Keratinocyte (primary cell): ENCODE data around the gene HOXC11. TPM values are rescaled to one million over a fixed set of nuclear protein-coding genes. Genes with fewer than 3 reads are reported as not detected.

Source experiments
- DNase-seq: peaks from one replicate; pipeline ENCODE4 v3.0.0-alpha.2; 2011; ENCODE audit warnings: low read depth, missing footprints, low spot score
- FAIRE-seq: peaks from 2 replicates; lab custom pipeline; 2011; peaks lifted over from hg19 to GRCh38; lab: Jason Lieb, UNC
- H2AFZ ChIP-seq: 2 replicates; pipeline ENCODE4 v1.6.0; 2012; ENCODE audit warnings: low read length, control low read depth, inconsistent platforms; ENCODE audit not compliant: control insufficient read depth
- H3K27ac ChIP-seq: 2 replicates; pipeline ENCODE4 v1.5.1; 2011; ENCODE audit warnings: low read length; ENCODE audit not compliant: control insufficient read depth, insufficient read depth
- H3K27me3 ChIP-seq: 3 replicates; pipeline ENCODE4 v1.6.0; 2011; ENCODE audit warnings: low read length; ENCODE audit not compliant: control insufficient read depth, insufficient read depth; ENCODE audit errors: extremely low read depth
- H3K36me3 ChIP-seq, 2 experiments: 2 replicates in 1 of 2; 3 replicates in 1 of 2; pipeline ENCODE4 v1.5.1; 2011; ENCODE audit warnings: low read length in 2 of 2, mild to moderate bottlenecking in 1 of 2; ENCODE audit not compliant: control insufficient read depth in 2 of 2, insufficient read depth in 2 of 2; ENCODE audit errors: extremely low read depth in 1 of 2
- H3K4me1 ChIP-seq: 3 replicates; pipeline ENCODE4 v1.5.1; 2011; ENCODE audit warnings: low read length; ENCODE audit not compliant: control insufficient read depth, insufficient read depth; ENCODE audit errors: extremely low read depth
- H3K4me2 ChIP-seq: 3 replicates; pipeline ENCODE4 v1.6.0; 2011; ENCODE audit warnings: low read depth, low read length; ENCODE audit not compliant: control insufficient read depth, insufficient read depth; ENCODE audit errors: extremely low read depth
- H3K4me3 ChIP-seq, 3 experiments: fragments of 200-600 bp in 1 of 3; sonication (generic) in 1 of 3; 2 replicates in 2 of 3; 3 replicates in 1 of 3; pipeline ENCODE4 v1.5.1; 2011 to 2016; ENCODE audit warnings: low read length in 3 of 3, mild to moderate bottlenecking in 3 of 3, control low read depth in 2 of 3, inconsistent platforms in 1 of 3, low read depth in 1 of 3, mixed read lengths in 1 of 3, mixed run types in 1 of 3, moderate library complexity in 1 of 3; ENCODE audit not compliant: control insufficient read depth in 2 of 3, insufficient read depth in 2 of 3; ENCODE audit errors: extremely low read depth in 1 of 3
- H3K79me2 ChIP-seq: 2 replicates; pipeline ENCODE4 v1.6.0; 2012; ENCODE audit warnings: low read length; ENCODE audit not compliant: control insufficient read depth, insufficient read depth
- H3K9ac ChIP-seq: 3 replicates; pipeline ENCODE4 v1.6.0; 2011; ENCODE audit warnings: low read length; ENCODE audit not compliant: control insufficient read depth, insufficient read depth; ENCODE audit errors: extremely low read depth
- H3K9me1 ChIP-seq: 3 replicates; pipeline ENCODE4 v1.6.0; 2011; ENCODE audit warnings: low read length; ENCODE audit not compliant: control insufficient read depth, insufficient read depth; ENCODE audit errors: extremely low read depth
- H3K9me3 ChIP-seq: 2 replicates; pipeline ENCODE4 v1.5.1; 2012; ENCODE audit warnings: low read depth, low read length; ENCODE audit not compliant: control insufficient read depth
- H4K20me1 ChIP-seq: 3 replicates; pipeline ENCODE4 v1.6.0; 2011; ENCODE audit warnings: low read length; ENCODE audit not compliant: control insufficient read depth, insufficient read depth; ENCODE audit errors: extremely low read depth
- CTCF ChIP-seq, 3 experiments: IDR thresholded peaks in 1 of 3; conservative IDR thresholded peaks in 1 of 3; optimal IDR thresholded peaks in 1 of 3; 2 replicates in 2 of 3; 3 replicates in 1 of 3; pipeline versions ENCODE3 to v1.5.1; 2011; ENCODE audit warnings: low read length in 3 of 3, mild to moderate bottlenecking in 3 of 3, moderate library complexity in 2 of 3, control low read depth in 1 of 3, inconsistent platforms in 1 of 3; ENCODE audit not compliant: insufficient read depth in 2 of 3; ENCODE audit errors: extremely low read depth in 1 of 3
- EZH2 ChIP-seq: IDR thresholded peaks from one replicate; pipeline ENCODE4 v1.6.1; 2012; ENCODE audit warnings: inconsistent platforms, mild to moderate bottlenecking, low read length, moderate library complexity
- dilution Hi-C: fragments of 300-500 bp; cut with MboI; formaldehyde crosslinking; loops from one replicate; pipeline ENCODE4 v1.7.0; 2020; ENCODE audit warnings: low sequenced_read_pairs; ENCODE audit not compliant: extremely low pct_ligation_motif_present
- polyA plus RNA-seq, 5 experiments: library from polyadenylated mRNA; depleted of rRNA in 3 of 5; stranded (reverse) in 3 of 5; stranded (forward) in 1 of 5; unstranded in 1 of 5; fragments of >200 nt; gene quantifications; 1 replicate in 1 of 5; 2 replicates in 3 of 5; 3 replicates in 1 of 5; pipeline versions ENCODE4 v1.2.1 to v1.2.3, GENCODE V29; 2011 to 2012; ENCODE audit warnings: missing spikeins in 2 of 5, low read depth in 1 of 5, low replicate concordance in 1 of 5

Gene HOXC11
- polyA plus RNA-seq, 1 donor (not counting 4 experiments of a cell fraction or from before 2014, with no cell fraction given) = 1.6 TPM

GRCh38 chr12:53963434-53964314 is 9.3 kb upstream of the HOXC11 start:
- Histone ChIP-seq H2AFZ (no peak overlapping the region), H3K9me3 (no peaks in the 10 kb centered on the region), H3K4me3 (no peak overlapping the region), H3K36me3 (peaks cover 0 to 2% of the 10 kb centered on the region in 2 experiments), H4K20me1 (no peaks in the 10 kb centered on the region), H3K27me3 (peaks cover 20% of the 10 kb centered on the region), H3K9ac (no peak overlapping the region), H3K27ac (no peak overlapping the region), H3K4me2 (no peak overlapping the region), H3K9me1 (no peaks in the 10 kb centered on the region), H3K79me2 (no peaks in the 10 kb centered on the region), H3K4me1 (peaks cover 3% of the 10 kb centered on the region)
- TF ChIP-seq EZH2 (no peak), CTCF (optimal IDR thresholded peaks at IDR 0.05 in 1 of 3, IDR thresholded peaks at IDR 0.05 in 1 of 3, conservative IDR thresholded peaks at IDR 0.05 in 1 of 3; ENCODE audit: extremely low read depth in 1 of 3, insufficient read depth in 2 of 3, low read length in 3 of 3) (no peak)
- dilution Hi-C loops = no loop called here
- DNase-seq (no peak), FAIRE-seq (no peak)

- Histone ChIP-seq H3K9me3 (no peaks in the 10 kb centered on the region), H3K27ac (no peak overlapping the region), H3K36me3 (peaks cover 0 to 2% of the 10 kb centered on the region in 2 experiments), H3K4me3 (no peak overlapping the region), H3K27me3 (peaks cover 17% of the 10 kb centered on the region), H3K4me2 (no peak overlapping the region), H3K4me1 (peaks cover 3% of the 10 kb centered on the region), H3K9ac (no peak overlapping the region), H2AFZ (no peak overlapping the region), H3K9me1 (no peaks in the 10 kb centered on the region), H4K20me1 (no peaks in the 10 kb centered on the region), H3K79me2 (no peaks in the 10 kb centered on the region)
- FAIRE-seq = no peak
- no peak for DNase-seq
- dilution Hi-C loops = no loop called here
- TF ChIP-seq EZH2 (no peak), CTCF (optimal IDR thresholded peaks at IDR 0.05 in 1 of 3, IDR thresholded peaks at IDR 0.05 in 1 of 3, conservative IDR thresholded peaks at IDR 0.05 in 1 of 3; ENCODE audit: extremely low read depth in 1 of 3, insufficient read depth in 2 of 3, low read length in 3 of 3) (no peak)
These were observed 8.6 kb upstream of the HOXC11 start for GRCh38 chr12:53964315-53964713.
